Activated CD8-positive, alpha-beta memory T cell treated with anti-CD3 and anti-CD28 coated beads, Interleukin-2, amount 50 U/mL, for 1 hour (primary cell): ENCODE results near the gene ERC2.

ENCODE experiments used
- DNase-seq: peaks from one replicate; pipeline ENCODE4 v3.0.0-alpha.2; 2020; ENCODE audit errors: extremely low read depth

Gene ERC2

DNA sequence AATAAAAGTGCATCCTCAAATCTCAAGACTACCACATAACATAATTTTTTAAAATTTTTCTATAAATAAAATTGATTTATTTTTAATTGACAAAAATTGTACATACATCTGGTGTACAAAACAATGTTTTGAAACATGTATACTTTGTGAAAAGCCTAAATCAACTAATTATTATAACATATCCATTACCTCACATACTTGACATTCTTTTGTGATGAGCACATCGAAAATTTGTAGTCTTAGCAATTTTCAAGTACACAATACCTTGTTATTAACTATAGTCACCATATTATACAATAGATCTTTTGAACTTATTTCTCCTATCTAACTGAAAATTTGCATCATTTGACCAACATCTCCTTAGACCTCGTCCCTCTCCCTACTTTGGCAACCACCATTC is 973.3 kb downstream of the ERC2 start:
- no peak for DNase-seq

DNA sequence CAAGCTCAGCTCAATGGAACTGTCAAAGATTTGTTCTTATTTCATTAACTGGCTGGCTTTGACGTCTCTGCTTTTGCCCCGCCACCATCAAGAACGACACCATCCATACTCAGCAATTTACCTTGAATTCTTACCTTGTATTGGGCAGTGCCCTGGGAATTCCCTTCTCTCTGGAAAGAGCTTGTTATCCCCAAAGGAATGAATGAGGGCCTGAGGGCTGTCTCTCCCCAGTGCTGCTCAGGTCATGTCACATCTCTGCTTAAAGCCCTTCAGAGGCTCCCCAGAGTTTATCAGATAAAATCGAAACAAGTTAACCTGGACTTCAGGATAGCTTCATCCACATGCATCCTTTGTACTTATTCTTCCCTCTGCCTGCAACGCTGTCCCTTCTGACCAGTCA is 975.3 kb downstream of the ERC2 start:
- no peak for DNase-seq

DNA sequence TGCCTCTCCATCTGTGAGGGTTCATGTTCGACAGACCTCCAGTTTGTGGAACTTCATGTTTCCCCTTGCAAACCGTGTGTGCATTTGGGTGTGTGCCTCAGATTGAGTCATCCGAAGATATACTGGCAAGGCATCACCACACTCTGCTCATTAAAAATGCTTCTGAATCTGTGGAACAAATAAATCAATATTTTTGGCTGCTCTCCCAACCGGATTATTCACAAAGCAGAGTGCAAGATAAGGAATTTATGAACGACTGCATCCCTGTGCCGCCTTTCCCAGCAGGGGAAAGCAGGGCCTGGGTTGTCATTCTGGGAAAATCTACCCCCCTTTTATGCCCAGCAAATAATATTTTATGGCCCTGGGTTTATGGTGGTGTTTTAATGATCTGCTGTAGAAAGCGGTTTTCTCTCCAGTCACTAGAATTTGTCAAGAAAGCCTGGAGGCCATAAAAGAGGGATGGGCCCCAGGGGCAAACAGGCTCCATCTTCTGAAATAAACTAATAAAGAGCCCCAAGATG is 976.9 kb downstream of the ERC2 start:
- no peak for DNase-seq

DNA sequence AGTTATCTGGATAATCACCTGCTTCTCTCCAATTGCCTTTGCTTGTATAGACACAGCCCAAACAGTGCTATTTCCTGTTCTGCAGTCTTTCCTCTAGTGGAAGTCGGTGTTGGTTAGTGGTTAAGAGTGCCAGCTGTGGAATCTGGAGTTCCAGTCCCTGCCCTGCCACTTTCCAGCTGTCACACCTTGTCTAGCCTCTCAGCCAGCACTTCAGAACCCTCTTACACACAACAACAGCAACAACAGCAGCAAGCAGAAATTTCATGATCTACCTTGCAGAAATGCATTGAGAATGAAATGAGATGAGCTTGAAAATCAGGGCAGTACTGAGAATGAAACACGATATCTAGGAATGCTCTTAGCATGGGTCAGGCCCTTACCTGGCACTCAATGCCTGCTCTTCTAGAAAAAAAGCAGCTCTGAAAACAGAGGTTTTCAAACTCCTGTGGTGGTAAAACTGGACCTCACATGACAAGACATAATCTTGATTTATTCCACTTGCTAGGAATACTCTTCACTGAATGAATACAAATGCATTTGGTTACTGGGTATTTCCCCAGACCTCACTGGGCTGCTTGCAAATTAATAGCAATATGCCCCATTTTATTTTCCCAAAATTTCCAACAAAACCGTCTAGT is 977.9 kb downstream of the ERC2 start:
- no peak for DNase-seq

DNA sequence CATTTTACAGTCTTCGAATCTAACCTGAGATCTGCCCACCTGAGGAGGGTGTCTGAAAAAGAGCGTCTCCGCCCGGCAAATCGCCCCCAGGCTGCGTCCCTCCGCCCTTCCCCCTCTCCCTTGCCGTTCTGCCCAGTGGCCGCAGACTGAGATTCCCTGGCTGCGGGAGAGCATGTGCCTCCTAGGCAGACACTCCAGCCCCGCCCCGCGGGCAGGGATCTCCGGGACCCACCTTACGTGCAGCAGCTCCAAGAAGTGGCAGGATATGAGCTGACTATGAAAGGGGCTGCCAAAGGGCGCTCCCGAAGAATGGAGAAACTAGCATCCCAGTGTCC is 978.5 kb downstream of the ERC2 start:
- DNase-seq = no peak

DNA sequence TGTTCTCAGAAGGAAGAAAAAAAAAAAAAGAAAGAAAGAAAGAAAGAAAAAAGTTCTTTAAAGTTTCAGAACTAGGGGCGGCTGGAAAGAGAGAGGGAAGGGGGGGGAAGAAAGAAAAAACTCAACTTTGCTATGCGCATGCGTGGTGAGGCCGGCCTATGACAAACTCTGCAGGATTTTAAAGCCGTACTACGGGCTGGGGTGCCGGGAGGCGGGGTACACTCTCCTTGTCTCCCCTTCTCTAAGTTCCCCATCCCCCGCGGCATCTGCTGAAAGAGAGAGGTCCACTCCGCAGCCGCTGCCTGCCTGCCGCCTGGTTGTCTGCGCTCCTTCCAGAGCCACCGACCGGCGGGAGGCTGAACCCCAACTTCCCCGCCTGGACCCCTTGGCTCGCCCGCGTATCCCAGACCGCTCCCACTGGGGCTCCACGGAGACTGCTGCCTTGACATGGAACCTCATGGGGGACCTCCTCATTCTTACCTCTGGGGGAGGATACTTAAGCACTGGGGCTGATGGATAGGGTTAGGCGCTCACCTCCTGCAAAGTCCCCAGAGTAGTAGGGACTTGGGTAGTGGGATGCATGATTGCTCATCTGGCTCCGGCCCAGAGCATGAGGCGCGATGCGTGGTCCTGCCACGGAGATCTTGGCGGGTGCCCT is 979.7 kb downstream of the ERC2 start:
- DNase-seq = no peak

DNA sequence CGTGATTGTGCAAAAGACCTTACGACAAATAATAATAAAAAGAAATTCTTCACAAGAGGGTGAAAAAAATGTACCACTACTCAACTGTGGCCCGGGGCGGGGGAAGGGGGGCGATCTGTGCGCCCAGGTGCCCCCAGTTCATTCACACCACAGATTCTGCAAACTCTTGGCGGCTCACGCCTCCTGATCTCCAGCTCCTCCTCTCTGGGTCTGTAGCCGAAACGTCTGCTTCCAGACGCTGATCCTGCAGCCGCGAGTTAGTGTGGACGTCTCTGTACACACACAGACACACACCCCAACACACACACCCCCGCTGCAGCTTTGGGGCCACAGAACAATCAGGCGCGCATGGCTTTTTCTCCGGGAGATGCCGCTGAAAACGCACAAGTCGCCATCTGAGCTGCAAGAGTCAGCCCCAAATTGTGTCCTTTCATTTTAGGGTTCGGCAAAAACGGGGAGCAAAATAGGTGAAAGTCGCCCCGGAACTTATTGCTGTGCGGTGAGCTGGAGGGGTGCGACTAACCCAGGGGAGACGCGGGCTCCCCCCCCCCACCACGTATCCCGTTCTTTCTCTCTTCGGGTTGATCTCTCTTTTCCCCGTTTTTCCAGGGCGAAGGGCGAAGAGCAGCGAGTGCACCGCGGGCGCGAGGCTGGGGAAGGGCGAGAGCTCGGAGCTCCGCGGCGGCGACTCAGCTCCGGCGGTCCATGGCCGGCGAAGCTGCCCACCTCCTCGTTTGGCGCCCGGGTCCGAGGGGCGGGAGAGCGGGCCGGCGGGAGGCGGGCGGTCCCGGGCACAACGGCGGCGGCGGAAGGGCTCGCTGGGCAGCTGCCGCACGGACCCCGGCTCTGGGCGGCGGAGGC is 980.7 kb downstream of the ERC2 start:
- DNase-seq = no peak

DNA sequence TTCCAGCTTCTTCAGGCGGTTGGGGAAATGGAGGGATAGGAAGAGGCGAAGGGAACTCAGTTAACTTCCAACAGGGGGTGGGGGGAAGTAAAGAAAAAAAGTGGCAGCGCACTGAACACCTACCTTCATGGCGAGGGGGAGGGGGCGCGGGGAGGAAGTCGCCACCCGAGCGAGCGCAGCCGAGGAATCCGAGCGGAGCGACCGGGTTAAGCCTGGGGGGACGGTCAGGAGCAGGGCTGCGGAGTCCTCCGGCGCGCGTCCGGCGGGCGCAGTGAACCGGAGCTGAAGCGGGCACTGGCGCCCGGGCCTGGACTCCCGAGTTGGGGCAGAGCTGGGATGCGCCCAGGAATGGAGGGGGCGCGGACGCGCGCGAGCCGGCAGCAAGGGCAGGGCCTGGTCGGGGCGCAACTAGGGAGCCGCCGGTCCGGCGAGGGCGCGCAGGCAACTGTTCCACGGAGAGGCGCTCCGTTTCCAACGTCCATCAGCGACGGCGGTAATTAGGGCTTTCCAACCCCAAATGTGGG is 981.3 kb downstream of the ERC2 start, which contains the start of gene WNT5A:
Gene WNT5A, minus strand, starts transcription at position 450 of the 524 bp plus-strand sequence. Its CDS starts 321 bp downstream, at position 129.
- no peak for DNase-seq

DNA sequence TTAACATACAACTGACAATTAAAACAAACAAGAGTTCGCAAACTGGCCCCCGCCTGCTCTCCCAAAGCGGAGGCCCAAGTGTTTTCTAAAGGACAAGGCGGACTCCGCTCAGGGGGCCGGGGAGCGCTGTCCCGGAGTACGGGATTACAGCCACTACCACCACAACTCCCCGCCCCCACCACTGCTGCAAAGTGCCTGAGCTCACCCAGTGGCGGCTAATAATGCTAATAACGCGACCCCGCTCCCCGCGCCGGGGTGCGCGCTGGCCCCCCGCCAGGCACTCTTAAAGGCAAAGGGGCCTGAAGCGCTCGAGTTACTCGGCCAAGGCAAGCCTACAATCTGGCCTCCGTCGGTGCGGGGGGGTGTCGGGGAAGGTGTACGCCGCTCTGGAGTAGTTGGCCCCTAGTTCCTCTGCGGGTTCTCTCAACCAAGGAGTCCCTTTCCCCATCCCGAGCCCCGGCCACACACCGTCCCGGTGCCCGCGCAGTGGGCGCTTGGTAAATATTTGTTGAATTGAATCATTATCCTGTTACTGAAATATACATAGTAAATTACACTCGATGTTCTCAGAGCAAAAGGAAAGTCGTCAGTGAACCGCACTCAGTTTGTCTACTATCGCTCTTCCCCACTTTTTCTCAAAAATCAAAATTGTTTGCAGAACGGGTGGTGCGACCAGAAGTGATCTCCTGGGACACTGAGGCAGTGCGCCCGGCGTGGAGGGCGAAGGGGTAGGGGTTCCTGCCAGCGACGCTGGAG is 982.0 kb downstream of the ERC2 start:
- no peak for DNase-seq

DNA sequence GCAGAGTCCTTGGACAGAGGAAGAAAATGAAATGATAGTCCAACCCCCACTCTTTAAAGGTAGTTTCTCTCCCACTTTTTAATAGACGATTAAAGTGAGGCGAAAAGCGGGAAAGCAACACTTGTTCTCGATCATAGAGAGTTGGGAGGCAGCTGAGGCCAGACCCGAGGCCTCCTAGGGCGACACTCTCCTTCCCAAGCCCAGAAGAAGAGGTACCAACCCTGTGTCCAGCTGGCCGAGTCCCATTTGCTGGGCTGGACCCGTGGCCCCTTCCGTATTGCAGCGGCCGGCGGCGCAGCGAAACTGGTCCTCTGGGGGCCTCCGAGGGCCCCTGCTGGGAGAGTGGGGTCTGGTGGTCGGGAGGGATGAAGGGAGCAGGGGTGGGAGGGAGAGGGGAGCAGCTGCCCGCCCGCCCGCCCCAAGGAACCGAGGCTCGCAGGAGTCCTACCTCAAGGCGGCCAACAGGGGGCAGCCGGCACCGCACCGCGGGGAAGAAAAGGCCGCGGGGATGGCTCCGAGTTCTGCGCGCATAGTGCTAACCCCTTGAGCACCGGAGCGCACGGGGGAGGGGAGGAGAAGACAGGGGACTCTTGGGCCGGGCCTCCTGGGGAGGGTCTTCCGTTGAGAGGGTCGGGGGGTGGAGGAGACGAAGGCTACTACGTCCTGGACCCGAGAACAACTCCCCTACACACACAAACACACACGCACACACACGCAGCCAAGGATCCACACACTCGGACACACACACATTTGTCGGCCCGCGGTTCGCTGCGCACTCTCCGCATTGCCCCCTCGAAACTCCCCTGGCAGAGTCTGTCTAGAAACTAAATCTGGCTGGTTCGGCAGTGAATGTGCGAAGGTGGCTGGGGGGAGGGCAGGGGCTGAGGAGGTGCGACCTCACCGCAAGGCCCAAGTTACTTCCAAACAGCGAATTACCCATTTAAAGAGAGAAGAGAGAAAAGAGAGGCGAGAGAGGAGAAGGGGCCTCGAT is 983.2 kb downstream of the ERC2 start:
- no peak for DNase-seq

DNA sequence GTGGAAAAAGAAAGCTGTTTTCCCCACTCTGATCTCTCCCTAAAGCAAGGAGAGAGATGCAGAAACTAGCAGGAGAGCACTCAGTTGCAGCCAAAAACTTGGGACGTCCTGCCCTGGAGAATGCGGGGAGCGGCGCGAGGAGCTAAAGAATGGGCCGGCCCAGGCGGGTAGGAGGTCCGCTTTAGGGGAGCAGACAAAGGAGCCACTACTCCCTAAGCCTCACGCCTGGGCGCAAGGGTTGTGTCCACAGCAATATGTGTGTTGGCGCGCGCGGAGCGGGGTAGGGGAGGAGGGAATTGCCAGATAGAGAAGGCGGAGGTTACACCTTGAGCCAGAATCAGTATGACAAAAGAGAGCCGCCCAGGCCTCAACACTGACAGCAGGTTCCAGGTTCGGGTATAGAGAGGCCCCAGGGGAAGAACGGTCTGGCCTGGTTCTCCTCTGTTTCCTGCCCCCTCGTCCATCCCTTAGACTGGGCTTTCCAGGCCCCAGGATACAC is 984.0 kb downstream of the ERC2 start:
- DNase-seq = no peak

DNA sequence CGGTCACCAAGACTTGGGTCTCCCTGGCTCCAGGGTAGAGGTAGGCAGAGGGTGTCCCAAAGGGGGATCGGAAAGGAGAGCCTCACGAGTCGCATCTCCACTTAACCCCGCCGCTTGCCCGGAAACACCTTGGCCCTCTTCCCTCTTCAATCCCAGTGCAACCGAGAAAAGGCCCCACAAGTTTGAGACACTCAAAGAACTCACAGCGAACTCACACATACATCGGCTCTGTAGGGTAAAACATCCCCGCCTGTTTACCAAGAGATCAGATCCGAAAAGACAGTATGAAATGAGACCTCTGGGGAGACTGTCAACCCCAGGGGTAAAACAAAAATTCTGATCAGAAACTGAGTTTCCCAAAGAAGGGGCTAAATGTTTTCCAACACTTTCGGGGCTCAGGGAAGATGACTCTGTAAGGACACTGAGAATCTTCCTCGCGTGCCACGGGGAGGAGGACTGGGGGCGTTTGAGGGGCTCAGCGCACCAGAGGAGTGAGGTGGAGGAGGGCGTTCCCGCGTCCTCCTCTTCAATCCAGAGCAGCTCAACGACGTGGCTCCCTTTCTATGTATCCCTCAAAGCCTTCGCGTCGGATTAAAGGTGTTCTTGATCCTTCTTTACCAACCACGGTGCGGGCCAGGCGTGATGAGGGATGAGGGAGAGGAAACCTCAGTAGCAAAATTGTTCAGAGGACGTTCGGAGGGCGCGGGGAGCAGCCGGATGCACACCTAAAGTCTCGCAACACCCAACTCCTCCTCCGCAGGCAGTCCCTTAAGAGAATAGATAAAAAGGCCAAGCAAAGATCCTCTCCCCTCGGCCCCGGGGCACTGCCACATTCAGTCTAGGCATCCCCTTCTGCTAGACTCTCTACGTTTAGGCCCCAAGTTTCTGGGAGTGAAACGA is 984.8 kb downstream of the ERC2 start:
- no peak for DNase-seq

DNA sequence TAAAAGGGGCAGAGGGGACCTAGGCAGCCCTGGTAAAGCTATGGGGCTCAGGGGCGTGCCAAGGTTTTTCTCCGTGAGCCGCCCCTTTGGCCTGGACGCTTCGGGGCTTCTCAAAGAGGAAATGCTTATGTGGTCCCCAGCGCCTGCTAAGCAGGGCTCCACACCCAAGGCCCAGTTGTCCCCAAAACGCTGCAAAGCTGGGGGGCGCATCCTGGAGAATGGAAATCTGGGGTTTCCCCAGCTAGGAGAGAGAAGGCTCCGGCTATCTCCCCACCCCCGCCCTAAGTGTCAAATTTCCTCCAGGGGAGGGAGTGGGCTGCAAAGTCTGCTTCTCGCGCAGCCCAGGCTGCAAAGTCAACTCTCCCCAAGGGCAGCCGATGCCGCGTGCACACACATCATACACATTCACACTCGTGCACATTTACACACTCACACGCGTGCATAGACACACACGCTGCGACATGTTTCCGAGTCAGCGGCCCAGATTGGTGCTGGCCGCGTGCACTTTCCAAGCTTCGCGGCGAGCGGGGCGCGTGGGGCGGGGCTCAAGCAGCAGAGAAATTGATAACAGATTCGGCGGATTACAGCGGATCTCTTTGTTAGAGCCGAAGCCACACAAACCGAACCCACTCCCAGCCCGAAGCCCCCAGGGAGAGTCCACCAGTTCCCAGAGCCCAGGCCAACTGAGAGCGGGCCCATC is 985.6 kb downstream of the ERC2 start:
- DNase-seq = no peak

DNA sequence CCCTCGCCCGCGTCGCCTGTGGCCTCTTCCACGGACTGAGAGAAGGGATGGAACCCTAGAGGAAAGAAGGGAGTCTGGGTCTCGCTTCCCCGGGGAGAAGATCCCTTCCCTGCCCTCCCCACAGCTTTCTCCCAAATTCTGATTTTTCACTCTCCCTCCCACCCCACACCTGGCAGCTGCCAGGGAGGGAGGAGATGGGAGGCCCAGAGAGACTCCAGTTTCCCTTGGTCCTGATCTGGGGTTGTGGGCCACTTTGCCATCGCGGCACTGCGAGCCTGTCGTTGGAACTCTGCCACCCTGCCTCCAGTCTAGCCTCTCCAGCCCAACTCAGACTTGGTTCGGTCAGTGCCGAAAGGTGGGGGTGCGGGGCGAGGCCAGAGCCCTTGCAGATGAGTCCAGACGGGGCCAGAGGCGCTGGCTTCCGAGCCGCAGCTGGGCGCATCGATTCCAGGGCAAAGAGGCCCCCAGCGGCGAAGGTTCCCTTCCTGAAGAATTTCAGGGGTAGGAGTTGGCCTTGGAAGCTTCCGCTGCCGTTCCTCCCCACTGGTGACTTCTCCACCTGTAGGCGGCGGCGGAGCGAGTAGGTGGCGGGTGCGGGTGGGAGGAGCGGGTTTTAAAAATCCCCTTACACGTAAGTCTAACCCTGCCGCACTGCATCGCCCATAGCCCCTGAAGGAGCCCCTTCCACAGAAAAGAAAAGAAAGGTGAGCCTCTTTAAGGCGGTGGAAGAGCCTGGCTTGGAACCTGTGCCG is 986.3 kb downstream of the ERC2 start:
- no peak for DNase-seq

DNA sequence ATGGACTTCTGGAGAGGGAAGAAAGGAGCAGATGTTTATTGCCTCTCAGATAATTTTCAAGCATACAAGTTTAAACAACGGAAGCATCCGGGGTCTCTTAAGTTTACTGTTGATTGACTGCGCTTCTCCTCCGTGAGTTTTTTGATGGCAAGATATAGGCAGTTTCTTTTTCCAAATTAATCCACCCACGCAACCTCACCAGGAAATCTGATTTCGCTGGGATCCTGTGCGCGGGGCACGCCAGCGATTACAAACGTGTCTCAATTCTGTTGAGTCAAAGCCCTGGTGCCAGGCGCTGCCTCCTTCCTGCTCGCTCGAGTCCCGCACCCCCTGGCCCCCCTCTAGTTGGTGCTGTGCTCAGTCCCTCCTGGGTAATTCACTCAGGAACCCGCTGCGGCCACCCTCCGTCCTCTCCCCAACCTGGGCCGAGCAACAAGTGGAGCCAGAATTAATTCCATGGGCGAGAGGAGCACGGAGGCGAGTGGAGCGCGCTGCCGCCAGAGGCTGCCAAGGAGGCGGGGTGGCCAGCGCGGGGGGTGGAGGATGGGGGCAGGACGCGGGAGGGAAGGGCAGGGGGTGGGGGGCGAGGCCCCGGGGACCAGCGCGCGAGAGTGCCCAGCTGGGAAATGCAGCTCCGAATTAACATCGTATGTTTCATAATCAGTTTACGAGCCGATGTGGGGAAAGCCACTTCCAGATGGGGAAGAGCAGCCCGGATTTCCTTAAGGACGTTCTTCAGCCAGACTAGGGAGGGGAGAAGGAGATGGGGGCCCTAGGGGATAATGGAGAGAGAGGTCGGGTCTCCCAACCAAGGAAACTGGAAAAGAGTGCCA is 987.1 kb downstream of the ERC2 start:
- DNase-seq = no peak

DNA sequence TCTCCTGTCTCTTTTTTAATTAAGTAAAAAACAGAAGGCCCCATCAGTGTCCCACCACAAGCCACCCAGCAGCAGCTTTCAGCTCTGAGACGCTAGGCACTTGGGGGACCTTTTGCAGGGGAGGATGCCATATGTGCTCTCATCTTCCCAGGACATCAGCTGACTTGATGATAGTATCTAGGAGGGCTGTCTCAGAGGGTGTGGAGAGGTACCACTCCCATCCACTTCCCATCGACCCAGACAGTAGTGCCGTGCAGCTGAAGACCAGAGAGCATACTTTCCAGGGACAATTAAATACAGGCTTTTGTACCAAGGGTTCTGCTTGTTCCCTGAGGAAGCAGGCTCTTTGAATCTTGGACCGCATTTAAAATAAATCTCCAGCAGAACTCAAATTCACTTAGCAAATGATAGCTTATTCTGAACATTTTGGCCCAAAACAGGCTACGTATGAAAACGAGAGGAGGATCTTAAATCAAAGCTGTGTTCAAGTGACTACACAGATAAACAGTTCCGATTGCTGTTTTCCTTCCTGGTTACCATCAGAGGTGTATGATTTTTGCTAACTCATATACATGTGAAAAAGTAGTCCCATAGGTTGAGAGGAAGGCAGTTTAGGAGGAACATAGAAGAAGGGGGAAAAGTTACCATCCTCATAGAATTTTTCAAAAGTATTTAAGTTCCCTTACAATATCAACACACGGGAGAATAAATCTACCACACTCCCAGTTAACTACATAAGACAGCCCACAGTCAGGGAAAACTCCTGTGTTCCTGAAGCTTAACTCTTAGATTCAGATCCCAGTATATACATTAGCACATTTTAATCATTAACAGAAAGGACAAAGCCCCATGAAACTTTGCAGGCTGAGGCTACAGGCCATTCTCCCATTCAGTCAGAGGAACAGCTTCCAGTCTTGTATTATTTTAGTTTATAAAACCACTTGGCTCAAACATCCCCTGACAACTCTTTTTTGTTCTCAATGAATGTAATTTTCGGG is 990.7 kb downstream of the ERC2 start:
- DNase-seq = no peak
